ENCODE measurements around the gene RSU1. TPM values are rescaled to one million over a fixed set of nuclear protein-coding genes. Genes with fewer than 3 reads are reported as not detected.

The RSU1 gene
- polyA plus RNA-seq, 3 donors, result 45.7 to 111 (median 100) TPM

- H3K4me3 Mint-ChIP-seq, result no peak overlapping the region
- no peak overlapping the region for H3K27ac Mint-ChIP-seq
- TF ChIP-seq CTCF (IDR thresholded peaks at IDR 0.05), result no peak
- intact Hi-C loops (cut with micrococcal nuclease), result no loop called here
- Histone ChIP-seq H3K4me1 (ENCODE audit: control insufficient read depth in 1 of 2, insufficient read depth in 2 of 2, low read length in 2 of 2) (no peaks in the 10 kb centered on the region), H3K27ac (ENCODE audit: low read depth in 1 of 2, low read length in 2 of 2) (no peak overlapping the region), H3K36me3 (replicated peaks in 1 of 2; ENCODE audit: control insufficient read depth in 1 of 2, insufficient read depth in 2 of 2, low read length in 2 of 2) (no peaks in the 10 kb centered on the region), H3K9me3 (replicated peaks in 1 of 2; ENCODE audit: control insufficient read depth in 1 of 2, insufficient read depth in 1 of 2, low read length in 2 of 2) (no peaks in the 10 kb centered on the region), H3K4me3 (replicated peaks in 1 of 3; ENCODE audit: low read depth in 2 of 3, low read length in 3 of 3) (no peak overlapping the region), H3K27me3 (ENCODE audit: control insufficient read depth in 2 of 2, insufficient read depth in 2 of 2, low read length in 2 of 2) (no peaks in the 10 kb centered on the region), H4K20me1 (ENCODE audit: insufficient read depth, low read length) (no peaks in the 10 kb centered on the region), H3K4me2 (replicated peaks; ENCODE audit: extremely low read depth, low read length, poor library complexity, severe bottlenecking) (no peak overlapping the region), H3K9ac (ENCODE audit: insufficient read depth, low read length, poor library complexity, severe bottlenecking) (no peak overlapping the region), H2AFZ (ENCODE audit: insufficient read depth, low read depth, low read length, poor library complexity, severe bottlenecking) (no peak overlapping the region), H3K79me2 (ENCODE audit: insufficient read depth, low read length) (no peaks in the 10 kb centered on the region)
- 98% methylated on average over 8 of the region's 8 CpGs for WGBS (ENCODE audit: insufficient coverage)
- no peak for DNase-seq
- H3K4me1 Mint-ChIP-seq, result no peaks in the 10 kb centered on the region
- H3K36me3 Mint-ChIP-seq, result peaks cover 12 to 24% of the 10 kb centered on the region in 2 donors
- peaks cover 0 to 4% (median 0%) of the 10 kb centered on the region in 7 donors for H3K9me3 Mint-ChIP-seq
- H3K27me3 Mint-ChIP-seq (ENCODE audit: low read depth in 3 of 3), result no peaks in the 10 kb centered on the region
Observed at GRCh38 chr10:16599662-16600061, 217.6 kb downstream of the RSU1 start.

- WGBS (ENCODE audit: insufficient coverage), result 95% methylated on average over 11 of the region's 11 CpGs
- H3K27ac ChIP-seq (ENCODE audit: low read depth in 1 of 2, low read length in 2 of 2), result no peak overlapping the region
- no peaks in the 10 kb centered on the region for H3K27me3 ChIP-seq (ENCODE audit: control insufficient read depth in 2 of 2, insufficient read depth in 2 of 2, low read length in 2 of 2)
- no peaks in the 10 kb centered on the region for H3K27me3 Mint-ChIP-seq (ENCODE audit: low read depth in 3 of 3)
- TF ChIP-seq CTCF (IDR thresholded peaks at IDR 0.05), result no peak
- H3K36me3 ChIP-seq (replicated peaks in 1 of 2; ENCODE audit: control insufficient read depth in 1 of 2, insufficient read depth in 2 of 2, low read length in 2 of 2), result peaks cover 0 to 11% of the 10 kb centered on the region in 2 donors
- no peaks in the 10 kb centered on the region for H4K20me1 ChIP-seq (ENCODE audit: insufficient read depth, low read length)
- no peak overlapping the region for H3K4me2 ChIP-seq (replicated peaks; ENCODE audit: extremely low read depth, low read length, poor library complexity, severe bottlenecking)
- no peaks in the 10 kb centered on the region for H3K9me3 ChIP-seq (replicated peaks in 1 of 2; ENCODE audit: control insufficient read depth in 1 of 2, insufficient read depth in 1 of 2, low read length in 2 of 2)
- H2AFZ ChIP-seq (ENCODE audit: insufficient read depth, low read depth, low read length, poor library complexity, severe bottlenecking), result no peak overlapping the region
- no peak for DNase-seq
- H3K4me1 Mint-ChIP-seq, result no peaks in the 10 kb centered on the region
- H3K27ac Mint-ChIP-seq, result peak overlapping the region in 1 of 7 donors; percentile 43
- H3K4me3 Mint-ChIP-seq, result no peak overlapping the region
- H3K36me3 Mint-ChIP-seq, result peaks cover 23 to 33% of the 10 kb centered on the region in 2 donors
- H3K79me2 ChIP-seq (ENCODE audit: insufficient read depth, low read length), result no peaks in the 10 kb centered on the region
- no peak overlapping the region for H3K9ac ChIP-seq (ENCODE audit: insufficient read depth, low read length, poor library complexity, severe bottlenecking)
- H3K9me3 Mint-ChIP-seq, result peaks cover 0 to 4% (median 0%) of the 10 kb centered on the region in 7 donors
- no peaks in the 10 kb centered on the region for H3K4me1 ChIP-seq (ENCODE audit: control insufficient read depth in 1 of 2, insufficient read depth in 2 of 2, low read length in 2 of 2)
- no peak overlapping the region for H3K4me3 ChIP-seq (replicated peaks in 1 of 3; ENCODE audit: low read depth in 2 of 3, low read length in 3 of 3)
- intact Hi-C loops (cut with micrococcal nuclease), result no loop called here
Observed at GRCh38 chr10:16597656-16598055, 219.6 kb downstream of the RSU1 start.
